ENCODE data around the gene RNFT1. TPM values are rescaled to one million over a fixed set of nuclear protein-coding genes. Genes with fewer than 3 reads are reported as not detected.
"Not testable (repeated sequence)": the region's sequence is repeated elsewhere in the genome, so short reads cannot be mapped to it uniquely, and the experiment has no call there.

Gene RNFT1
- total RNA-seq, 1 experiment from 2014 or later = 6.8 TPM

DNA sequence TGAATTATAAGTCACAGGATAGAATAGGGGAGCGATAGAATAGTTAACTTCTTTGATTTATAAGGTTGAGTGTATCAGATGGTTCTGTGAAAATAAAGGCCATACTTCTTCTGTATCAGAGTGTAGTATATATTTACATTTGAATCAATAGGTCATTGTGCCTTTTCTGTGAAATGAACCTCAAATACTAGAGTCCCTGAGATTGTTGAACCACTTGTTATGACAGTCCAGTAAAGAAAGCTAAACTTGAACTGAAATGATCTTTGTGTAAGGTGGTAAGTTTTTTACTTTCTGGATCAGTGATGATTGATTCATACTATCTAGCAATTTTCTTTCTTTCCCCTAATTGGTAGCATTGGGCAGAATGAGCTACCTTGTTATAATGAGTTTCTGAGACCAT is 31.2 kb downstream of the RNFT1 start:
- not testable (repeated sequence) for H2AFZ ChIP-seq (ENCODE audit: low read length); H3K9me3 ChIP-seq (ENCODE audit: control insufficient read depth, low read depth, low read length); H3K18ac ChIP-seq (ENCODE audit: insufficient read length, low read depth, low read length); H4K91ac ChIP-seq (ENCODE audit: insufficient read length, low read depth, low read length); H3K4me2 ChIP-seq (ENCODE audit: insufficient read depth, insufficient read length, low read length); H2BK12ac ChIP-seq (ENCODE audit: insufficient read length, low read depth, low read length); H3K9ac ChIP-seq (ENCODE audit: extremely low read depth, insufficient read length, low read length); H3K4me1 Mint-ChIP-seq; H3K79me2 ChIP-seq (ENCODE audit: insufficient read depth, low read length); H3K23me2 ChIP-seq (ENCODE audit: insufficient read length, low read depth, low read length, poor library complexity, severe bottlenecking); H2AK5ac ChIP-seq (ENCODE audit: insufficient read length, low read length); H4K5ac ChIP-seq (ENCODE audit: insufficient read length, low read depth, low read length); H3K27ac Mint-ChIP-seq; H3K4me1 ChIP-seq (ENCODE audit: insufficient read depth, low read length); H3K14ac ChIP-seq (ENCODE audit: insufficient read depth, low read length); H3K27ac ChIP-seq (ENCODE audit: insufficient read length, low read depth, low read length); H3K79me1 ChIP-seq (ENCODE audit: insufficient read depth, low read depth, low read length, poor library complexity, severe bottlenecking); H3K56ac ChIP-seq (ENCODE audit: insufficient read length, low read depth, low read length); H3K9me3 Mint-ChIP-seq; H4K8ac ChIP-seq (replicated peaks; ENCODE audit: insufficient read length, low read depth, low read length); DNase-seq; H2BK20ac ChIP-seq (ENCODE audit: low read depth, low read length, poor library complexity, severe bottlenecking); H3K27me3 Mint-ChIP-seq (ENCODE audit: low read depth); H2BK120ac ChIP-seq (ENCODE audit: low read depth, low read length, poor library complexity, severe bottlenecking); H2BK5ac ChIP-seq (ENCODE audit: insufficient read length, low read length); H3K27me3 ChIP-seq (ENCODE audit: insufficient read depth, low read length); H3K4me3 Mint-ChIP-seq; H3K4ac ChIP-seq (ENCODE audit: low read depth, low read length); H3T11ph ChIP-seq (ENCODE audit: low read length); H4K20me1 ChIP-seq (ENCODE audit: control insufficient read depth, insufficient read depth, insufficient read length); H2BK15ac ChIP-seq (ENCODE audit: low read depth, low read length); H3K23ac ChIP-seq (ENCODE audit: insufficient read length, low read depth, low read length)
- peaks cover 17 to 75% (median 60%) of the 10 kb centered on the region in 3 experiments for H3K36me3 Mint-ChIP-seq (ENCODE audit: insufficient read depth in 1 of 3, low read depth in 3 of 3)
- WGBS (ENCODE audit: extremely low coverage, insufficient read length, low lambda C conversion rate) = no CpG with 5 or more reads among the region's 1 CpG

DNA sequence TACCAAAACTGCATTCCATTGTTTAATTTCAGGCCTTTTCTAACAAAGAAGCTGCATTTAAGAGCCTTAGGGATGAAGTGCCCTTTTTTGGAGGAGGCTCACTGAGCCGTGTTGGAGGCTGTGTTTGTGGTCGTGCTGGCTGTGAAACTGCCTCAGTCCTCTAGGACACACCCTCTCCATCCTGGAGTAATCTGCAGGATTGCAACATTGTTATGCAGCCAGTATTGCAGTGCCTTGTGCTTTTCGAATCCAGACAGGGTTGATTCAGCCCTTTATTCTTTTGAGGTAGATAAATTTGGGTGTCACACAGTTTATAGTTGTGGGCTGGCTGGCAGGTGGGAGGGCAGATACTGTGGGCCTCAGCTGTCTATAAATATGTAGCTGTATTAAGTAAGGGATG is 33.8 kb downstream of the RNFT1 start:
- DNase-seq; H3K14ac ChIP-seq (ENCODE audit: insufficient read depth, low read length); H3T11ph ChIP-seq (ENCODE audit: low read length); H3K9me3 Mint-ChIP-seq; H3K4ac ChIP-seq (ENCODE audit: low read depth, low read length); H4K20me1 ChIP-seq (ENCODE audit: control insufficient read depth, insufficient read depth, insufficient read length); H3K23ac ChIP-seq (ENCODE audit: insufficient read length, low read depth, low read length); H3K56ac ChIP-seq (ENCODE audit: insufficient read length, low read depth, low read length); H3K4me1 Mint-ChIP-seq; H2BK120ac ChIP-seq (ENCODE audit: low read depth, low read length, poor library complexity, severe bottlenecking); H4K5ac ChIP-seq (ENCODE audit: insufficient read length, low read depth, low read length); H4K8ac ChIP-seq (replicated peaks; ENCODE audit: insufficient read length, low read depth, low read length); H3K4me1 ChIP-seq (ENCODE audit: insufficient read depth, low read length); H3K27me3 Mint-ChIP-seq (ENCODE audit: low read depth); H3K18ac ChIP-seq (ENCODE audit: insufficient read length, low read depth, low read length); H4K91ac ChIP-seq (ENCODE audit: insufficient read length, low read depth, low read length); H3K4me3 Mint-ChIP-seq; H2AFZ ChIP-seq (ENCODE audit: low read length); H3K4me2 ChIP-seq (ENCODE audit: insufficient read depth, insufficient read length, low read length); H2BK20ac ChIP-seq (ENCODE audit: low read depth, low read length, poor library complexity, severe bottlenecking); H3K79me1 ChIP-seq (ENCODE audit: insufficient read depth, low read depth, low read length, poor library complexity, severe bottlenecking); H2BK15ac ChIP-seq (ENCODE audit: low read depth, low read length); H3K23me2 ChIP-seq (ENCODE audit: insufficient read length, low read depth, low read length, poor library complexity, severe bottlenecking); H3K27me3 ChIP-seq (ENCODE audit: insufficient read depth, low read length); H3K9ac ChIP-seq (ENCODE audit: extremely low read depth, insufficient read length, low read length); H3K27ac ChIP-seq (ENCODE audit: insufficient read length, low read depth, low read length); H2BK5ac ChIP-seq (ENCODE audit: insufficient read length, low read length); H3K9me3 ChIP-seq (ENCODE audit: control insufficient read depth, low read depth, low read length); H2AK5ac ChIP-seq (ENCODE audit: insufficient read length, low read length); H2BK12ac ChIP-seq (ENCODE audit: insufficient read length, low read depth, low read length); H3K79me2 ChIP-seq (ENCODE audit: insufficient read depth, low read length): not testable (repeated sequence)
- peaks cover 20 to 68% (median 62%) of the 10 kb centered on the region in 3 experiments for H3K36me3 Mint-ChIP-seq (ENCODE audit: insufficient read depth in 1 of 3, low read depth in 3 of 3)
- WGBS (ENCODE audit: extremely low coverage, insufficient read length, low lambda C conversion rate) = no CpG with 5 or more reads among the region's 3 CpGs
- peak overlapping the region in 1 of 3 experiments; percentile 64; a peak in 1 of 7 replicates for H3K27ac Mint-ChIP-seq

All from H9 (cell line).